Liver (tissue), 9 donors: ENCODE results near the gene PPOX. TPM values are rescaled to one million over a fixed set of nuclear protein-coding genes. Genes with fewer than 3 reads are reported as not detected.

Experiments used
- DNase-seq: peaks from one replicate; pipeline ENCODE4 v3.0.0-alpha.2; 2017; ENCODE audit warnings: low spot score
- H3K27ac ChIP-seq, 2 donors: one replicate each; pipeline ENCODE4 v1.7.0; 2013; ENCODE audit warnings: inconsistent platforms in 2 of 2, low read length in 2 of 2, control low read depth in 1 of 2, low read depth in 1 of 2, mild to moderate bottlenecking in 1 of 2
- H3K27me3 ChIP-seq, 4 donors: one replicate each; pipeline versions ENCODE4 v1.6.1 to v1.7.0; 2013; ENCODE audit warnings: low read length in 3 of 4, inconsistent platforms in 1 of 4, mild to moderate bottlenecking in 1 of 4, moderate library complexity in 1 of 4; ENCODE audit not compliant: control insufficient read depth in 4 of 4, insufficient read depth in 4 of 4
- H3K36me3 ChIP-seq, 4 donors: one replicate each; pipeline versions ENCODE4 v1.6.1 to v1.7.0; 2013; ENCODE audit warnings: low read length in 3 of 4, mild to moderate bottlenecking in 3 of 4, low read depth in 1 of 4, moderate library complexity in 1 of 4; ENCODE audit not compliant: control insufficient read depth in 4 of 4, insufficient read depth in 3 of 4
- H3K4me1 ChIP-seq, 4 donors: one replicate each; pipeline versions ENCODE4 v1.6.1 to v1.7.0; 2013; ENCODE audit warnings: low read length in 3 of 4, mild to moderate bottlenecking in 3 of 4, moderate library complexity in 1 of 4; ENCODE audit not compliant: control insufficient read depth in 4 of 4, insufficient read depth in 4 of 4
- H3K4me3 ChIP-seq, 3 donors: one replicate each; pipeline versions ENCODE4 v1.6.1 to v1.7.0; 2013; ENCODE audit warnings: low read length in 3 of 3, control low read depth in 1 of 3, low read depth in 1 of 3, mild to moderate bottlenecking in 1 of 3
- H3K9ac ChIP-seq, 2 donors: one replicate each; pipeline ENCODE4 v1.7.0; 2013; ENCODE audit warnings: low read length in 2 of 2, mild to moderate bottlenecking in 2 of 2, moderate library complexity in 2 of 2, control low read depth in 1 of 2, low read depth in 1 of 2
- H3K9me3 ChIP-seq, 4 donors: one replicate each; pipeline versions ENCODE4 v1.6.1 to v1.7.0; 2013; ENCODE audit warnings: low read length in 3 of 4; ENCODE audit not compliant: control insufficient read depth in 4 of 4
- ATF3 ChIP-seq: IDR thresholded peaks from 2 replicates; pipeline ENCODE4 v1.6.1; 2016; ENCODE audit warnings: antibody characterized with exemption
- EGR1 ChIP-seq, 2 donors: IDR thresholded peaks; 2 replicates each; pipeline ENCODE4 v1.6.1; 2016 to 2018; ENCODE audit warnings: antibody characterized with exemption in 2 of 2, low read depth in 2 of 2
- FOXA1 ChIP-seq: IDR thresholded peaks from 2 replicates; pipeline ENCODE4 v1.6.1; 2016; ENCODE audit warnings: antibody characterized with exemption
- FOXA2 ChIP-seq: IDR thresholded peaks from 2 replicates; pipeline ENCODE4 v1.6.1; 2016; ENCODE audit warnings: antibody characterized with exemption
- GABPA ChIP-seq, 2 donors: IDR thresholded peaks in 1 of 2; conservative IDR thresholded peaks in 1 of 2; 2 replicates each; pipeline ENCODE4 v1.6.1; 2016; ENCODE audit warnings: antibody characterized with exemption in 2 of 2, mild to moderate bottlenecking in 1 of 2, moderate library complexity in 1 of 2
- HNF4G ChIP-seq: IDR thresholded peaks from 2 replicates; pipeline ENCODE4 v1.6.1; 2016; ENCODE audit warnings: antibody characterized with exemption
- JUND ChIP-seq, 2 donors: IDR thresholded peaks; 2 replicates each; pipeline ENCODE4 v1.6.1; 2016; ENCODE audit warnings: antibody characterized with exemption in 2 of 2
- NR2F2 ChIP-seq: IDR thresholded peaks from 2 replicates; pipeline ENCODE4 v1.6.1; 2016; ENCODE audit warnings: antibody characterized with exemption
- RAD21 ChIP-seq, 2 donors: IDR thresholded peaks; 2 replicates each; pipeline ENCODE4 v1.6.1; 2016; ENCODE audit warnings: antibody characterized with exemption in 2 of 2, mild to moderate bottlenecking in 2 of 2
- RXRA ChIP-seq, 2 donors: IDR thresholded peaks; 2 replicates each; pipeline ENCODE4 v1.6.1; 2017 to 2018; ENCODE audit warnings: antibody characterized with exemption in 2 of 2, mild to moderate bottlenecking in 1 of 2
- SP1 ChIP-seq: IDR thresholded peaks from 2 replicates; pipeline ENCODE4 v1.6.1; 2018; ENCODE audit warnings: antibody characterized with exemption, mild to moderate bottlenecking
- TAF1 ChIP-seq: conservative IDR thresholded peaks from 2 replicates; pipeline ENCODE4 v1.6.1; 2016; ENCODE audit warnings: antibody characterized with exemption, mild to moderate bottlenecking
- YY1 ChIP-seq: IDR thresholded peaks from 2 replicates; pipeline ENCODE4 v1.6.1; 2016; ENCODE audit warnings: antibody characterized with exemption, mild to moderate bottlenecking
- ZBTB33 ChIP-seq: IDR thresholded peaks from 2 replicates; pipeline ENCODE4 v1.6.1; 2016; ENCODE audit warnings: antibody characterized with exemption
- WGBS: extraction: QIAGEN DNeasy Blood & Tissue Kit; methylation state at CpG from one replicate; pipeline ENCODE4 v1.1.7; 2013; 5-methylcytosine and 5-hydroxymethylcytosine counted together
- polyA plus RNA-seq, 2 donors: library from polyadenylated mRNA; stranded (reverse) in 1 of 2; unstranded in 1 of 2; fragments of 200-250 nt in 1 of 2; fragments of >200 nt in 1 of 2; fragmentation: Nextera tagmentation in 1 of 2; extraction: Ambion mirVana in 1 of 2; gene quantifications; one replicate each; pipeline versions ENCODE4 v1.2.1 to v1.2.3, GENCODE V29; 2013 to 2015
- total RNA-seq, 2 donors: library from RNA; depleted of rRNA; stranded (reverse); fragments of >200 nt; gene quantifications; one replicate each; pipeline ENCODE4 v1.2.3, GENCODE V29; 2014
- TF ChIP-seq, protein P1 (sequence below): IDR thresholded peaks from 2 replicates; pipeline ENCODE4 v1.6.1; 2016; ENCODE audit warnings: antibody characterized with exemption
- TF ChIP-seq, protein P2 (sequence below): IDR thresholded peaks from 2 replicates; pipeline ENCODE4 v1.6.1; 2016; ENCODE audit warnings: antibody characterized with exemption, mild to moderate bottlenecking
- donor health status: healthy.
- donor health status: healthy.
- donor health status: healthy.
- donor health status: healthy.
- donor health status: healthy.

Gene PPOX
- total and polyA plus RNA-seq, 4 donors, result 6.2 to 106 (median 7.9) TPM

DNA sequence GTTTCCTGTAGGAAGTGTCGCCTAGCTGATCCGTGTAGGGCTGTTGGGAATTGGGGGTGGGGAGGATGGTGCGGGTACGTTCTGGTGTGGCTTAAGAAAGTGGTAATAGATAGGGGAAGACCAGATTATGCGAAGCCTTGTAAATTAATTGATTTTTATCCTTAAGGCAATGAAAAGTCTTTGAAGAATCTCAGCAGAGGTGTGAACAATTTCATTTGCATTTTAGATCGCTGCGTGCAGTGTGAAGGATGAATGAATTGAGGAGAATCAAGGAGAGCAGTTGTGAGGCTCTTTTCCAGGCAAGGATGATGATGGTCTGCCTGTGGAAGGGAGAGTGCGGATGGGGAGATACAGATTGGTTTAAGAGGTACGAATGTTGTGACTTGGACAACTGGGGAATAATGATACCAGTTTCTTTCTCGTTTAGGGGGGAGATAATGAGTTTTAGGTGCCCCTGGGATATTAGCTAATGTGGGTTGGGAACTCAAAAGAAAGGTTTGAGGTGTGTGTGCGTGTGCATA lies 32.9 kb upstream of the PPOX start:
- peak overlapping the region; percentile 65 to 88 (median 72) for H3K4me3 ChIP-seq
- peaks cover 0 to 11% (median 6%) of the 10 kb centered on the region in 4 donors for H3K36me3 ChIP-seq
- H3K9ac ChIP-seq, result peak overlapping the region; percentile 48 to 68
- peaks cover 0 to 21% (median 16%) of the 10 kb centered on the region in 4 donors for H3K4me1 ChIP-seq
- no peak for DNase-seq
- no peaks in the 10 kb centered on the region for H3K27me3 ChIP-seq
- TF ChIP-seq SP1 (no peak), YY1 (no peak), ZBTB33 (no peak), FOXA2 (no peak), ATF3 (no peak), RXRA (IDR thresholded peaks at IDR 0.05) (no peak), FOXA1 (no peak), TAF1 (no peak), JUND (IDR thresholded peaks at IDR 0.05) (no peak), GABPA (IDR thresholded peaks at IDR 0.05 in 1 of 2, conservative IDR thresholded peaks at IDR 0.05 in 1 of 2) (no peak), EGR1 (IDR thresholded peaks at IDR 0.05; ENCODE audit: low read depth in 2 of 2) (no peak), NR2F2 (no peak), RAD21 (IDR thresholded peaks at IDR 0.05) (no peak), HNF4G (no peak)
- TF ChIP-seq, protein P1, sequence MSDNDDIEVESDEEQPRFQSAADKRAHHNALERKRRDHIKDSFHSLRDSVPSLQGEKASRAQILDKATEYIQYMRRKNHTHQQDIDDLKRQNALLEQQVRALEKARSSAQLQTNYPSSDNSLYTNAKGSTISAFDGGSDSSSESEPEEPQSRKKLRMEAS, result no peak
- TF ChIP-seq, protein P2, sequence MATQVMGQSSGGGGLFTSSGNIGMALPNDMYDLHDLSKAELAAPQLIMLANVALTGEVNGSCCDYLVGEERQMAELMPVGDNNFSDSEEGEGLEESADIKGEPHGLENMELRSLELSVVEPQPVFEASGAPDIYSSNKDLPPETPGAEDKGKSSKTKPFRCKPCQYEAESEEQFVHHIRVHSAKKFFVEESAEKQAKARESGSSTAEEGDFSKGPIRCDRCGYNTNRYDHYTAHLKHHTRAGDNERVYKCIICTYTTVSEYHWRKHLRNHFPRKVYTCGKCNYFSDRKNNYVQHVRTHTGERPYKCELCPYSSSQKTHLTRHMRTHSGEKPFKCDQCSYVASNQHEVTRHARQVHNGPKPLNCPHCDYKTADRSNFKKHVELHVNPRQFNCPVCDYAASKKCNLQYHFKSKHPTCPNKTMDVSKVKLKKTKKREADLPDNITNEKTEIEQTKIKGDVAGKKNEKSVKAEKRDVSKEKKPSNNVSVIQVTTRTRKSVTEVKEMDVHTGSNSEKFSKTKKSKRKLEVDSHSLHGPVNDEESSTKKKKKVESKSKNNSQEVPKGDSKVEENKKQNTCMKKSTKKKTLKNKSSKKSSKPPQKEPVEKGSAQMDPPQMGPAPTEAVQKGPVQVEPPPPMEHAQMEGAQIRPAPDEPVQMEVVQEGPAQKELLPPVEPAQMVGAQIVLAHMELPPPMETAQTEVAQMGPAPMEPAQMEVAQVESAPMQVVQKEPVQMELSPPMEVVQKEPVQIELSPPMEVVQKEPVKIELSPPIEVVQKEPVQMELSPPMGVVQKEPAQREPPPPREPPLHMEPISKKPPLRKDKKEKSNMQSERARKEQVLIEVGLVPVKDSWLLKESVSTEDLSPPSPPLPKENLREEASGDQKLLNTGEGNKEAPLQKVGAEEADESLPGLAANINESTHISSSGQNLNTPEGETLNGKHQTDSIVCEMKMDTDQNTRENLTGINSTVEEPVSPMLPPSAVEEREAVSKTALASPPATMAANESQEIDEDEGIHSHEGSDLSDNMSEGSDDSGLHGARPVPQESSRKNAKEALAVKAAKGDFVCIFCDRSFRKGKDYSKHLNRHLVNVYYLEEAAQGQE, result no peak
- H3K9me3 ChIP-seq, result no peaks in the 10 kb centered on the region
- WGBS, result 8% methylated on average over 11 of the region's 11 CpGs
- peak overlapping the region; percentile 92 to 99 for H3K27ac ChIP-seq

DNA sequence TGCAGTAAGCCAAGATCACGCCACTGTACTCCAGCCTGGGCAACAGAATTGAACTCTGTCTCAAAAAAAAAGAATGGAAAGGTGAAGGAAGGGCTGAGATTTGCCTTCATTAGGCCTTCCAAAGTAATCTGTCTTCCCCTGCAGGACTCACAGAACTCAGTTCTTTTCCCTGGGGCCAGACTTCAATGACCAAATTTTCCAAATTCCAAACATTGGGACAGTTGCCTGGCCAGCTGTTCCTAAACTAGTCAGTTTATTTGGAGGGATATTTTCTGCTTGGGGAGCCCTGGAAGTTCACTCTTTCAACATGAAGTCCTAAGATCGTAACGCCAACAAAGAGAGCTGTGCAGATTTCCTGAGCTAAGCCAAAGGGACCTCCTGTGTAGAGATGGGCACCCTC lies 28.3 kb upstream of the PPOX start:
- Histone ChIP-seq H3K27ac (no peak overlapping the region), H3K36me3 (no peaks in the 10 kb centered on the region), H3K4me3 (no peak overlapping the region), H3K9me3 (no peaks in the 10 kb centered on the region), H3K9ac (no peak overlapping the region), H3K4me1 (peaks cover 0 to 12% (median 6%) of the 10 kb centered on the region in 4 donors), H3K27me3 (no peaks in the 10 kb centered on the region)
- DNase-seq, result no peak
- 80% methylated on average over 3 of the region's 3 CpGs for WGBS
- TF ChIP-seq, protein P2, result no peak
- TF ChIP-seq RAD21 (IDR thresholded peaks at IDR 0.05), result no peak
- TF ChIP-seq, protein P1, result no peak
